Testis (tissue), 2 donors: ENCODE data around the gene ELMO1.

ENCODE experiments used
- POLR2A ChIP-seq: fragments of 450-650 bp; IDR thresholded peaks from one replicate; pipeline ENCODE4 v1.6.1; 2017; ENCODE audit warnings: antibody characterized with exemption, mild to moderate bottlenecking, moderate library complexity
- TF ChIP-seq, protein P1 (sequence below), 3 experiments: fragments of 450-650 bp in 2 of 3; fragments of 200-600 bp in 1 of 3; sonication (generic) in 1 of 3; IDR thresholded peaks; one replicate each; pipeline ENCODE4 v1.5.1; 2016 to 2019; ENCODE audit warnings: antibody characterized with exemption in 3 of 3, mild to moderate bottlenecking in 2 of 3, moderate library complexity in 1 of 3

DNA sequence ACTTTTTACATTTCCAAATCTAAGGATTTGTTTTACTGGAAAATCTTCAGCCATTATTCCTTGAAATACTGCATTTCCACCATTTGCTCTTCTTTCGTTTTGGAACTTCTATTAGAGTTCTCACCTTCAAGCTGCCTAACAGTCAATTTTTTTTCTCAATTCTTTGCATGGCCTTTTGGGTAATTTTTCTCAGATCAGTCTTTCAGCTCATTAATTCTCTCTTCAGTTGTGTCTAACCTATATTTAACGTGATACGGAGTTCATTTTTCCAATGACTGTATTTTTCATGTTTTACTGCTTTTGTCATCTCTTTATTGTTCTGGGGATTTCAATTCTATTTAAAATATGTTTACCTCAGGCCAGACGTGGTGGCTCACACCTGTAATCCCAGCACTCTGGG is 600.7 kb downstream of the ELMO1 start:
- TF ChIP-seq, protein P1, sequence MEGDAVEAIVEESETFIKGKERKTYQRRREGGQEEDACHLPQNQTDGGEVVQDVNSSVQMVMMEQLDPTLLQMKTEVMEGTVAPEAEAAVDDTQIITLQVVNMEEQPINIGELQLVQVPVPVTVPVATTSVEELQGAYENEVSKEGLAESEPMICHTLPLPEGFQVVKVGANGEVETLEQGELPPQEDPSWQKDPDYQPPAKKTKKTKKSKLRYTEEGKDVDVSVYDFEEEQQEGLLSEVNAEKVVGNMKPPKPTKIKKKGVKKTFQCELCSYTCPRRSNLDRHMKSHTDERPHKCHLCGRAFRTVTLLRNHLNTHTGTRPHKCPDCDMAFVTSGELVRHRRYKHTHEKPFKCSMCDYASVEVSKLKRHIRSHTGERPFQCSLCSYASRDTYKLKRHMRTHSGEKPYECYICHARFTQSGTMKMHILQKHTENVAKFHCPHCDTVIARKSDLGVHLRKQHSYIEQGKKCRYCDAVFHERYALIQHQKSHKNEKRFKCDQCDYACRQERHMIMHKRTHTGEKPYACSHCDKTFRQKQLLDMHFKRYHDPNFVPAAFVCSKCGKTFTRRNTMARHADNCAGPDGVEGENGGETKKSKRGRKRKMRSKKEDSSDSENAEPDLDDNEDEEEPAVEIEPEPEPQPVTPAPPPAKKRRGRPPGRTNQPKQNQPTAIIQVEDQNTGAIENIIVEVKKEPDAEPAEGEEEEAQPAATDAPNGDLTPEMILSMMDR (IDR thresholded peaks at IDR 0.05), result no peak
- TF ChIP-seq POLR2A, result no peak
